ENCODE results near the gene TTLL8.

DNA sequence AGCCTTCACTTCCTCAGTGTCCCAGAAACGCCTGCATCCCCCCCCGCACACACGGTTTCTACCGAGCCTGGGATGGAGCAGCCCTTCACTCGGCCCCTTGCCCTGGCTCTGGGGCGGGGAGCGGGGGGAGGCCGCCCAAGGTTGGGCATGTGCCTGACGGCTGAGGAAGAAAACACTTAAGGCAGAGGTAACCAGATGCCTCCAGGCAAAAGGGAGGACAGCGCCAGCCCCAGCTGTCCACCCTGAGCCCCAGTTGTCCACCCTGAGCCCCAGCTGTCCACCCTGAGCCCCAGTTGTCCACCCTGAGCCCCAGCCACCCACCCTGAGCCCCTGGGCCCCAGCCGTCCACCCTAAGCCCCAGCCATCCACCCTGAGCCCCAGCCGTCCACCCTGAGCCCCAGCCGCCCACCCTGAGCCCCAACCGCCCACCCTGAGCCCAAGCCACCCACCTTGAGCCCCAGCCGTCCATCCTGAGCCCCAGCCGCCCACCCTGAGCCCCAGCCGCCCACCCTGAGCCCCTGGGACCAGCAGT is 3.8 kb upstream of the TTLL8 start:
- TF ChIP-seq, protein P1, sequence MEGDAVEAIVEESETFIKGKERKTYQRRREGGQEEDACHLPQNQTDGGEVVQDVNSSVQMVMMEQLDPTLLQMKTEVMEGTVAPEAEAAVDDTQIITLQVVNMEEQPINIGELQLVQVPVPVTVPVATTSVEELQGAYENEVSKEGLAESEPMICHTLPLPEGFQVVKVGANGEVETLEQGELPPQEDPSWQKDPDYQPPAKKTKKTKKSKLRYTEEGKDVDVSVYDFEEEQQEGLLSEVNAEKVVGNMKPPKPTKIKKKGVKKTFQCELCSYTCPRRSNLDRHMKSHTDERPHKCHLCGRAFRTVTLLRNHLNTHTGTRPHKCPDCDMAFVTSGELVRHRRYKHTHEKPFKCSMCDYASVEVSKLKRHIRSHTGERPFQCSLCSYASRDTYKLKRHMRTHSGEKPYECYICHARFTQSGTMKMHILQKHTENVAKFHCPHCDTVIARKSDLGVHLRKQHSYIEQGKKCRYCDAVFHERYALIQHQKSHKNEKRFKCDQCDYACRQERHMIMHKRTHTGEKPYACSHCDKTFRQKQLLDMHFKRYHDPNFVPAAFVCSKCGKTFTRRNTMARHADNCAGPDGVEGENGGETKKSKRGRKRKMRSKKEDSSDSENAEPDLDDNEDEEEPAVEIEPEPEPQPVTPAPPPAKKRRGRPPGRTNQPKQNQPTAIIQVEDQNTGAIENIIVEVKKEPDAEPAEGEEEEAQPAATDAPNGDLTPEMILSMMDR (IDR thresholded peaks at IDR 0.05), result no peak
- no peak for TF ChIP-seq POLR2A (IDR thresholded peaks at IDR 0.05)

Data from lower leg skin (tissue), 3 donors.